GM12878 (cell line): ENCODE data around the gene DCLK2. TPM values are rescaled to one million over a fixed set of nuclear protein-coding genes. Genes with fewer than 3 reads are reported as not detected.
A peak's percentile ranks its signal among the peaks of the same experiment; 100 is the strongest.

Experiments used
- ATAC-seq: fragments of 200-7000 bp; cut with Tn5 transposase; 3 replicates; pipeline ENCODE4 v1.9.1; 2020; ENCODE audit warnings: mild to moderate bottlenecking, moderate library complexity
- BruUV-seq: library from RNA; stranded (reverse); fragments of 400-500 nt; replicated peaks from 2 replicates; lab custom pipeline; 2021; lab: Mats Ljungman, UMichigan
- CTCF ChIA-PET: fragments of 300-600 bp; sonication (Branson Sonifier 250); formaldehyde crosslinking; extraction: SDS; loops from one replicate; lab custom pipeline; 2021; ENCODE audit warnings: inconsistent platforms; lab: Yijun Ruan, JAX
- POLR2A ChIA-PET: fragments of 350-600 bp; formaldehyde crosslinking; extraction: SDS; loops from one replicate; lab custom pipeline; 2021; ENCODE audit warnings: inconsistent platforms; lab: Charles Lee
- RAD21 ChIA-PET: fragments of 300-600 bp; sonication (Branson Sonifier 250); formaldehyde crosslinking; loops from one replicate; lab custom pipeline; 2023; ENCODE audit warnings: antibody characterized with exemption; ENCODE audit not compliant: unreplicated experiment; lab: Charles Lee
- SMC1A ChIA-PET: fragments of 300-600 bp; sonication (Branson Sonifier 250); formaldehyde crosslinking; loops from one replicate; lab custom pipeline; 2023; ENCODE audit not compliant: unreplicated experiment, uncharacterized antibody; lab: Charles Lee
- DNase-seq: peaks from one replicate; pipeline ENCODE4 v3.0.0-alpha.2; 2011; ENCODE audit warnings: low read depth, low spot score
- FAIRE-seq: peaks from 3 replicates; lab custom pipeline; 2011; peaks lifted over from hg19 to GRCh38; lab: Jason Lieb, UNC
- H2AFZ ChIP-seq: 2 replicates; pipeline ENCODE4 v1.6.0; 2011; ENCODE audit warnings: low read depth, low read length, control low read depth; ENCODE audit not compliant: control insufficient read depth
- H3K27ac ChIP-seq: 2 replicates; pipeline ENCODE4 v1.5.1; 2011; ENCODE audit warnings: control low read depth; ENCODE audit not compliant: control insufficient read depth, insufficient read depth
- H3K27me3 ChIP-seq, 2 experiments: replicated peaks in 1 of 2; 2 replicates each; pipeline versions ENCODE4 v1.6.0 to v1.6.1; 2011; ENCODE audit warnings: low read length in 1 of 2; ENCODE audit not compliant: control insufficient read depth in 2 of 2, insufficient read depth in 2 of 2
- H3K36me3 ChIP-seq, 2 experiments: 2 replicates each; pipeline ENCODE4 v1.5.1; 2011; ENCODE audit warnings: low read length in 1 of 2; ENCODE audit not compliant: control insufficient read depth in 2 of 2, insufficient read depth in 2 of 2
- H3K4me1 ChIP-seq: 2 replicates; pipeline ENCODE4 v1.6.1; 2011; ENCODE audit warnings: mild to moderate bottlenecking, low read length, moderate library complexity, mixed read lengths; ENCODE audit not compliant: control insufficient read depth, insufficient read depth
- H3K4me2 ChIP-seq: 2 replicates; pipeline ENCODE4 v1.6.0; 2011; ENCODE audit warnings: control low read depth; ENCODE audit not compliant: control insufficient read depth, insufficient read depth
- H3K4me3 ChIP-seq: fragments of 200-600 bp; sonication (generic); 2 replicates; pipeline ENCODE4 v1.5.1; 2016
- H3K79me2 ChIP-seq: 2 replicates; pipeline ENCODE4 v1.6.0; 2011; ENCODE audit warnings: low read length; ENCODE audit not compliant: control insufficient read depth, insufficient read depth
- H3K9ac ChIP-seq: 2 replicates; pipeline ENCODE4 v1.8.0; 2011; ENCODE audit warnings: low read length, control low read depth, mixed read lengths; ENCODE audit not compliant: control insufficient read depth, insufficient read depth
- H3K9me3 ChIP-seq: replicated peaks from 3 replicates; pipeline ENCODE4 v1.5.1; 2011; ENCODE audit warnings: mild to moderate bottlenecking, low read length; ENCODE audit not compliant: control insufficient read depth, insufficient read depth
- H4K20me1 ChIP-seq: 2 replicates; pipeline ENCODE4 v1.6.0; 2011; ENCODE audit not compliant: control insufficient read depth, insufficient read depth
- EP300 ChIP-seq, 2 experiments: fragments of 150-350 bp in 1 of 2; IDR thresholded peaks; 2 replicates each; pipeline ENCODE4 v1.6.1; 2011 to 2012; ENCODE audit warnings: low read depth in 2 of 2, low read length in 2 of 2, borderline replicate concordance in 1 of 2, improper control_type of control experiment in 1 of 2, inconsistent platforms in 1 of 2; ENCODE audit not compliant: control insufficient read depth in 1 of 2
- HDAC6 ChIP-seq: fragments of 200-600 bp; sonication (generic); IDR thresholded peaks from one replicate; pipeline ENCODE4 v1.8.0; 2017; ENCODE audit warnings: antibody characterized with exemption; ENCODE audit not compliant: unreplicated experiment
- LARP7 ChIP-seq: fragments of 450-650 bp; IDR thresholded peaks from 2 replicates; pipeline ENCODE4 v1.6.1; 2017; ENCODE audit warnings: mild to moderate bottlenecking
- MYC ChIP-seq: IDR thresholded peaks from 2 replicates; pipeline ENCODE4 v1.6.1; 2011; ENCODE audit warnings: mild to moderate bottlenecking, low read length, moderate library complexity, inconsistent platforms; ENCODE audit not compliant: insufficient read depth, insufficient replicate concordance, insufficient read length, severe bottlenecking
- RB1 ChIP-seq: fragments of 450-650 bp; formaldehyde crosslinking; IDR thresholded peaks from 2 replicates; pipeline ENCODE4 v1.6.1; 2017; ENCODE audit warnings: mild to moderate bottlenecking, borderline replicate concordance
- RBBP5 ChIP-seq: fragments of 200-600 bp; sonication (generic); conservative IDR thresholded peaks from 2 replicates; pipeline ENCODE4 v1.6.1; 2016
- RELB ChIP-seq: fragments of 450-650 bp; IDR thresholded peaks from 2 replicates; pipeline ENCODE4 v1.6.1; 2017; ENCODE audit warnings: low read depth, mild to moderate bottlenecking, moderate library complexity
- ZNF384 ChIP-seq: IDR thresholded peaks from 2 replicates; pipeline ENCODE4 v1.6.1; 2012; ENCODE audit warnings: low read depth, mild to moderate bottlenecking, low read length, improper control_type of control experiment, borderline replicate concordance
- WGBS: methylation state at CpG from one replicate; pipeline ENCODE4 v1.1.6; 2016; ENCODE audit warnings: low lambda C conversion rate; ENCODE audit not compliant: insufficient replicate concordance, insufficient coverage; ENCODE audit errors: missing lambda C conversion rate; 5-methylcytosine and 5-hydroxymethylcytosine counted together
- in situ Hi-C: fragments of 300-500 bp; cut with MboI; formaldehyde crosslinking; loops from 9 replicates; pipeline ENCODE4 v1.14.3; 2018; ENCODE audit warnings: mixed read lengths
- intact Hi-C: fragments of 100-400 bp; cut with micrococcal nuclease; formaldehyde crosslinking; loops from one replicate; pipeline ENCODE4 v1.14.2; 2022; ENCODE audit not compliant: unreplicated experiment
- polyA plus RNA-seq, 11 experiments: library from polyadenylated mRNA; depleted of rRNA in 4 of 11; unstranded in 6 of 11; stranded (reverse) in 5 of 11; fragments of >200 nt; fragmentation: Nextera tagmentation in 4 of 11; fragmentation: Illumina TruSeq in 1 of 11; extraction: Ambion mirVana in 4 of 11; extraction: Trizol in 1 of 11; gene quantifications; 1 replicate in 1 of 11; 2 replicates in 10 of 11; pipeline versions ENCODE4 v1.2.1 to v1.2.3, GENCODE V29; 2011 to 2016; ENCODE audit warnings: inconsistent platforms in 2 of 11, missing spikeins in 2 of 11, low read depth in 1 of 11
- total RNA-seq, 4 experiments: library from RNA; depleted of rRNA in 3 of 4; stranded (reverse); fragments of >200 nt in 3 of 4; fragmentation: Illumina TruSeq in 1 of 4; extraction: Trizol in 1 of 4; gene quantifications; 2 replicates each; pipeline versions ENCODE4 v1.2.1 to v1.2.3, GENCODE V29; 2013 to 2021
- TF ChIP-seq, protein P1 (sequence below): fragments of 450-650 bp; IDR thresholded peaks from 2 replicates; pipeline ENCODE4 v1.6.1; 2016; ENCODE audit warnings: mild to moderate bottlenecking
- TF ChIP-seq, protein P2 (sequence below): IDR thresholded peaks from 2 replicates; pipeline ENCODE4 v1.6.1; 2011; ENCODE audit warnings: borderline replicate concordance, low read depth, mild to moderate bottlenecking, moderate library complexity, low read length; ENCODE audit not compliant: insufficient read depth, poor library complexity, severe bottlenecking
- TF ChIP-seq, protein P3 (sequence below): IDR thresholded peaks from 2 replicates; pipeline ENCODE4 v1.6.1; 2012; ENCODE audit warnings: improper control_type of control experiment, low read depth, low read length; ENCODE audit not compliant: insufficient replicate concordance

The DCLK2 gene
- total and polyA plus RNA-seq, 10 of the 15 experiments (the other 5 are each of a cell fraction or from before 2014, with no cell fraction given) = not detected

GRCh38 chr4:150250998-150251651 is 172.9 kb downstream of the DCLK2 start:
- H3K4me1 ChIP-seq = no peaks in the 10 kb centered on the region
- RAD21 ChIA-PET = no interaction called here
- H2AFZ ChIP-seq = no peak overlapping the region
- no peaks in the 10 kb centered on the region for H3K9me3 ChIP-seq
- BruUV-seq = no TSS peak
- CTCF ChIA-PET = interaction anchor here (0.5 kb wide), 1 partner anchor 568 kb away, joined by 4 read pairs; no protein-coding TSS in a partner anchor
- intact Hi-C loops (no loop called here), in situ Hi-C loops (no loop called here)
- no peak overlapping the region for H3K4me3 ChIP-seq
- DNase-seq (peak; percentile 8), FAIRE-seq (no peak), ATAC-seq (no peak)
- H4K20me1 ChIP-seq = no peaks in the 10 kb centered on the region
- TF ChIP-seq RB1 (no peak), EP300 (IDR thresholded peaks at IDR 0.05; ENCODE audit: borderline replicate concordance in 1 of 2, control insufficient read depth in 1 of 2, low read depth in 2 of 2, low read length in 2 of 2) (no peak), RBBP5 (no peak), ZNF384 (no peak), HDAC6 (no peak), RELB (no peak), LARP7 (no peak), MYC (no peak)
- TF ChIP-seq, protein P1, sequence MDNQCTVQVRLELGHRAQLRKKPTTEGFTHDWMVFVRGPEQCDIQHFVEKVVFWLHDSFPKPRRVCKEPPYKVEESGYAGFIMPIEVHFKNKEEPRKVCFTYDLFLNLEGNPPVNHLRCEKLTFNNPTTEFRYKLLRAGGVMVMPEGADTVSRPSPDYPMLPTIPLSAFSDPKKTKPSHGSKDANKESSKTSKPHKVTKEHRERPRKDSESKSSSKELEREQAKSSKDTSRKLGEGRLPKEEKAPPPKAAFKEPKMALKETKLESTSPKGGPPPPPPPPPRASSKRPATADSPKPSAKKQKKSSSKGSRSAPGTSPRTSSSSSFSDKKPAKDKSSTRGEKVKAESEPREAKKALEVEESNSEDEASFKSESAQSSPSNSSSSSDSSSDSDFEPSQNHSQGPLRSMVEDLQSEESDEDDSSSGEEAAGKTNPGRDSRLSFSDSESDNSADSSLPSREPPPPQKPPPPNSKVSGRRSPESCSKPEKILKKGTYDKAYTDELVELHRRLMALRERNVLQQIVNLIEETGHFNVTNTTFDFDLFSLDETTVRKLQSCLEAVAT = no peak
- TF ChIP-seq, protein P2, sequence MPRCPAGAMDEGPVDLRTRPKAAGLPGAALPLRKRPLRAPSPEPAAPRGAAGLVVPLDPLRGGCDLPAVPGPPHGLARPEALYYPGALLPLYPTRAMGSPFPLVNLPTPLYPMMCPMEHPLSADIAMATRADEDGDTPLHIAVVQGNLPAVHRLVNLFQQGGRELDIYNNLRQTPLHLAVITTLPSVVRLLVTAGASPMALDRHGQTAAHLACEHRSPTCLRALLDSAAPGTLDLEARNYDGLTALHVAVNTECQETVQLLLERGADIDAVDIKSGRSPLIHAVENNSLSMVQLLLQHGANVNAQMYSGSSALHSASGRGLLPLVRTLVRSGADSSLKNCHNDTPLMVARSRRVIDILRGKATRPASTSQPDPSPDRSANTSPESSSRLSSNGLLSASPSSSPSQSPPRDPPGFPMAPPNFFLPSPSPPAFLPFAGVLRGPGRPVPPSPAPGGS = no peak
- TF ChIP-seq, protein P3, sequence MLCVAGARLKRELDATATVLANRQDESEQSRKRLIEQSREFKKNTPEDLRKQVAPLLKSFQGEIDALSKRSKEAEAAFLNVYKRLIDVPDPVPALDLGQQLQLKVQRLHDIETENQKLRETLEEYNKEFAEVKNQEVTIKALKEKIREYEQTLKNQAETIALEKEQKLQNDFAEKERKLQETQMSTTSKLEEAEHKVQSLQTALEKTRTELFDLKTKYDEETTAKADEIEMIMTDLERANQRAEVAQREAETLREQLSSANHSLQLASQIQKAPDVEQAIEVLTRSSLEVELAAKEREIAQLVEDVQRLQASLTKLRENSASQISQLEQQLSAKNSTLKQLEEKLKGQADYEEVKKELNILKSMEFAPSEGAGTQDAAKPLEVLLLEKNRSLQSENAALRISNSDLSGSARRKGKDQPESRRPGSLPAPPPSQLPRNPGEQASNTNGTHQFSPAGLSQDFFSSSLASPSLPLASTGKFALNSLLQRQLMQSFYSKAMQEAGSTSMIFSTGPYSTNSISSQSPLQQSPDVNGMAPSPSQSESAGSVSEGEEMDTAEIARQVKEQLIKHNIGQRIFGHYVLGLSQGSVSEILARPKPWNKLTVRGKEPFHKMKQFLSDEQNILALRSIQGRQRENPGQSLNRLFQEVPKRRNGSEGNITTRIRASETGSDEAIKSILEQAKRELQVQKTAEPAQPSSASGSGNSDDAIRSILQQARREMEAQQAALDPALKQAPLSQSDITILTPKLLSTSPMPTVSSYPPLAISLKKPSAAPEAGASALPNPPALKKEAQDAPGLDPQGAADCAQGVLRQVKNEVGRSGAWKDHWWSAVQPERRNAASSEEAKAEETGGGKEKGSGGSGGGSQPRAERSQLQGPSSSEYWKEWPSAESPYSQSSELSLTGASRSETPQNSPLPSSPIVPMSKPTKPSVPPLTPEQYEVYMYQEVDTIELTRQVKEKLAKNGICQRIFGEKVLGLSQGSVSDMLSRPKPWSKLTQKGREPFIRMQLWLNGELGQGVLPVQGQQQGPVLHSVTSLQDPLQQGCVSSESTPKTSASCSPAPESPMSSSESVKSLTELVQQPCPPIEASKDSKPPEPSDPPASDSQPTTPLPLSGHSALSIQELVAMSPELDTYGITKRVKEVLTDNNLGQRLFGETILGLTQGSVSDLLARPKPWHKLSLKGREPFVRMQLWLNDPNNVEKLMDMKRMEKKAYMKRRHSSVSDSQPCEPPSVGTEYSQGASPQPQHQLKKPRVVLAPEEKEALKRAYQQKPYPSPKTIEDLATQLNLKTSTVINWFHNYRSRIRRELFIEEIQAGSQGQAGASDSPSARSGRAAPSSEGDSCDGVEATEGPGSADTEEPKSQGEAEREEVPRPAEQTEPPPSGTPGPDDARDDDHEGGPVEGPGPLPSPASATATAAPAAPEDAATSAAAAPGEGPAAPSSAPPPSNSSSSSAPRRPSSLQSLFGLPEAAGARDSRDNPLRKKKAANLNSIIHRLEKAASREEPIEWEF = no peak
- no peak overlapping the region for H3K4me2 ChIP-seq
- no CpG with 5 or more reads among the region's 4 CpGs for WGBS
- POLR2A ChIA-PET = no interaction called here
- no peaks in the 10 kb centered on the region for H3K79me2 ChIP-seq
- H3K27ac ChIP-seq = no peak overlapping the region
- H3K9ac ChIP-seq = no peak overlapping the region
- no peaks in the 10 kb centered on the region for H3K36me3 ChIP-seq
- SMC1A ChIA-PET = no interaction called here
- no peaks in the 10 kb centered on the region; a peak in 1 of 4 replicates for H3K27me3 ChIP-seq
